Caki2 (cell line): ENCODE results near the gene ERAL1. TPM values are rescaled to one million over a fixed set of nuclear protein-coding genes. Genes with fewer than 3 reads are reported as not detected.
"Not testable (repeated sequence)": the region's sequence is repeated elsewhere in the genome, so short reads cannot be mapped to it uniquely, and the experiment has no call there.

Experiments used
- DNase-seq: peaks from one replicate; pipeline ENCODE4 v3.0.0-alpha.2; 2015; ENCODE audit warnings: low read depth
- in situ Hi-C: cut with HindIII; loops from 2 replicates; pipeline ENCODE4 v1.10.0; 2016; ENCODE audit warnings: low sequenced_read_pairs, low pct_unique_long_range_greater_than_20kb, mixed read lengths
- total RNA-seq: library from RNA; depleted of rRNA; stranded (reverse); fragments of >200 nt; shearing (Covaris generic); gene quantifications from 2 replicates; pipeline ENCODE4 v1.2.3, GENCODE V29; 2014; ENCODE audit warnings: low replicate concordance

ERAL1 gene
- total RNA-seq, 1 experiment from 2014 or later, result 53.5 TPM

GRCh38 chr17:28891201-28891600 lies 36.4 kb downstream of the ERAL1 start:
- no peak for DNase-seq
- in situ Hi-C loops, result no loop called here

- in situ Hi-C loops, result no loop called here
- DNase-seq, result no peak
Observed at GRCh38 chr17:28892024-28892423, 37.2 kb downstream of the ERAL1 start.

GRCh38 chr17:28893248-28894183 lies 38.7 kb downstream of the ERAL1 start:
- in situ Hi-C loops, DNase-seq: not testable (repeated sequence)

- in situ Hi-C loops, result no loop called here
- DNase-seq, result no peak
Observed at GRCh38 chr17:28895794-28896447, 41.1 kb downstream of the ERAL1 start.

GRCh38 chr17:28896491-28896883 lies 41.7 kb downstream of the ERAL1 start:
- in situ Hi-C loops, result no loop called here
- DNase-seq, result no peak

- in situ Hi-C loops, result no loop called here
- DNase-seq, result peak; percentile 60
Observed at GRCh38 chr17:28896884-28897768, 42.3 kb downstream of the ERAL1 start, which contains the start of gene FLOT2. FLOT2 (minus strand) TSS chr17:28897733; CDS start chr17:28897574, 159 bp downstream.

GRCh38 chr17:28897769-28898526 lies 43.1 kb downstream of the ERAL1 start:
- no peak for DNase-seq
- in situ Hi-C loops, result no loop called here

- in situ Hi-C loops, result no loop called here
- no peak for DNase-seq
Observed at GRCh38 chr17:28898527-28898955, 43.7 kb downstream of the ERAL1 start.

- DNase-seq, result no peak
- in situ Hi-C loops, result no loop called here
Observed at GRCh38 chr17:28899212-28899815, 44.5 kb downstream of the ERAL1 start.

GRCh38 chr17:28900986-28901726 lies 46.3 kb downstream of the ERAL1 start:
- in situ Hi-C loops, result no loop called here
- DNase-seq, result no peak

GRCh38 chr17:28901866-28902818 lies 47.3 kb downstream of the ERAL1 start:
- DNase-seq, result no peak
- in situ Hi-C loops, result no loop called here

GRCh38 chr17:28902819-28903545 lies 48.2 kb downstream of the ERAL1 start, which contains the start of gene DHRS13:
DHRS13 (minus strand) TSS chr17:28903079; CDS start chr17:28902944, 135 bp downstream.
- in situ Hi-C loops, result no loop called here
- DNase-seq, result peak; percentile 96

- in situ Hi-C loops, DNase-seq: not testable (repeated sequence)
Observed at GRCh38 chr17:28903546-28903841, 48.7 kb downstream of the ERAL1 start.

- DNase-seq, result no peak
- in situ Hi-C loops, result no loop called here
Observed at GRCh38 chr17:28904800-28905199, 50.0 kb downstream of the ERAL1 start.

- in situ Hi-C loops, result no loop called here
- no peak for DNase-seq
Observed at GRCh38 chr17:28906276-28906675, 51.5 kb downstream of the ERAL1 start.
